DND-41 (cell line): ENCODE measurements around the gene ZNF594.
"Not testable (repeated sequence)": the region's sequence is repeated elsewhere in the genome, so short reads cannot be mapped to it uniquely, and the experiment has no call there.

Source experiments
- CTCF ChIP-seq: IDR thresholded peaks from 2 replicates; pipeline ENCODE4 v1.5.1; 2012; ENCODE audit warnings: borderline replicate concordance, low read length, moderate library complexity, mild to moderate bottlenecking; ENCODE audit not compliant: poor library complexity, severe bottlenecking; ENCODE audit errors: extremely low read depth
- EZH2 ChIP-seq: IDR thresholded peaks from 3 replicates; pipeline ENCODE4 v1.6.1; 2012; ENCODE audit warnings: borderline replicate concordance, low read depth, mild to moderate bottlenecking, moderate library complexity, low read length, inconsistent platforms; ENCODE audit not compliant: severe bottlenecking

DNA sequence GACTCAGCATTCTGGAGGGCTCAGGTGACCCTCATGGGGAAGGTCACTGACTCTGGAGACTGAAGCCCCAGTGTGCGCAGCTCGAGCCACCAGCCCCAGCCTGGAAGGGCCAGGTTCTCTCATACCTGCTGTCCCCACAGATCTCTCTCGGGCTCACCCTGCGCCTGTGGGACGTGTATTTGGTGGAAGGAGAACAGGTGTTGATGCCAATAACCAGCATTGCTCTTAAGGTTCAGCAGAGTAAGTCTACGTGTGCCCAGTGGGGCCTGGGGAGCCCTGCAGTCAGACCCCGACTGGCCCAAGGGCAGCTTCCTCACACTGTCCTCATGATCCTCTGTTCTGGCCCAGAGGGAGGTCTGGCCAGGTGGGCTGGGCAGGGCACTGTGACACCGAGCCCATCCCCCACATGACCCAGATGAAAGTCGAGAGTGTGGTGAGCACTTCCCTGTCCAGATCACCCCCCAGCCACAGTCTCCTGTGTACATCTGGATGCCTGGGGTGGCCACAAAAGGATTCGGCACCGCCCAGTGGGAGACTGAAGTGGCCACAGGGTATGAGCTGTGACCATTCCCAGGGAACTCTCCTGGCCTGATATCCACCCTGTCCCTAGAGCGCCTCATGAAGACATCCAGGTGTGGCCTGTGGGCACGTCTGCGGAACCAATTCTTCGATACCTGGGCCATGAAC is 54.0 kb downstream of the ZNF594 start:
- TF ChIP-seq CTCF, EZH2: not testable (repeated sequence)
